COLO668 (cell line): ENCODE data around the gene CDS1.
"Not testable (repeated sequence)": the region's sequence is repeated elsewhere in the genome, so short reads cannot be mapped to it uniquely, and the experiment has no call there.

Experiments
- DNase-seq: peaks from one replicate; lab custom pipeline; 2025; ENCODE audit not compliant: unreplicated experiment; lab: John Stamatoyannopoulos, UW

The CDS1 gene

DNA sequence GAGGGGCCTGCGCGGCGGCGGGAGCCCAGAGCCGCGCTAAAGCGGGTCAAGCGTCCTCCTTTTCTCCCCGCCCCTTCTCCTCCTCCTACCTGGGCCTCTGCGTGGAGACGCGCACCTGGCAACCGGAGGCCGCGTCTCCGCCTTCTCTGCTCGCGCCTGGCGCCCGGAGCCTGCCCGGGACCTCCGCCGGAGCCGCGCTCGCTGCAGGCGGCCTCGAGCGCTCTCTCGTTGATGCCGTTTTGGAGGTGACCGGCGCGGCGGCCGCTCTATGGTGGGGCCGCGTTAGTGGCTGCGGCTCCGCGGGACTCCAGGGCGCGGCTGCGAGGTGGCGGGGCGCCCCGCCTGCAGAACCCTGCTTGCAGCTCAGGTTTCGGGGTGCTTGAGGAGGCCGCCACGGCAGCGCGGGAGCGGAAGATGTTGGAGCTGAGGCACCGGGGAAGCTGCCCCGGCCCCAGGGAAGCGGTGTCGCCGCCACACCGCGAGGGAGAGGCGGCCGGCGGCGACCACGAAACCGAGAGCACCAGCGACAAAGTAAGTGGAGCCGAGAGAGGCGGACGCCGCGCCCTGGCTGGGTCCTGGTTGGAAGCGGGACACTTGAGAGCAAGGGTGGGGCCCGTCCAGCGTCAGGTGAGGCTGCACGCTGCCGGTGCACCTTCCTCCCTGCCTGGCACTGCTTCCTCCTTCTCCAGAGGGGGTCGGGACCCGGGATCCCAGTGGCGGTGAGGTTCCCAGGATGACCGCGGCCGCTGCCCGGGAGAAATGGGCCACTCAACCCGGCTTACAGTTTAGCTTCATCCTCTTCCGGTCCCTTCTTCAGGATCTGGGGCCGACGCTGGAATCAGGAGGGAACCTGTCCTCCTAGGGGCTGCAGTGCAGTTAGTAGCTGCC is at the start of gene CDS1:
Gene CDS1, plus strand, starts transcription at position 140 of the 888 bp plus-strand sequence. Its CDS starts 275 bp downstream, at position 415.
- DNase-seq, result peak; percentile 89

GRCh38 chr4:84535901-84536300 is 47.0 kb upstream of the CDS1 start:
- DNase-seq, result no peak

DNA sequence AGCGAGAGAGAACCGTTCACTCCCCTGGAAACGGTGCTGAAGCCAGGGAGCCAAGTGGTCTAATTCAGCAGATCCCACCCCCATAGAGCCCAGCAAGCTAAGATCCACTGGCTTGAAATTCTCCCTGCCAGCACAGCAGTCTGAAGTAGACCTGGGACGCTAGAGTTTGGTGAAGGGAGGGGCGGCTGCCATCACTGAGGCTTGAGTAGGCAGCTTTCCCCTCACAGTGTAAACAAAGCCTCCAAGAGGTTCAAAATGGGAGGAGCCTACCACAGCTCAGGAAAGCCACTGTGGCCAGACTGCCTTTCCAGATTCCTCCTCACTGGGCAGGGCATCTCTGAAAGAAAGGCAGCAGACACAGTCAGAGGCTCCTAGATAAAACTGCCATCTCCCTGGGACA is 37.8 kb upstream of the CDS1 start:
- DNase-seq, result no peak

- no peak for DNase-seq
Measured at GRCh38 chr4:84547211-84547610, 35.7 kb upstream of the CDS1 start.

DNA sequence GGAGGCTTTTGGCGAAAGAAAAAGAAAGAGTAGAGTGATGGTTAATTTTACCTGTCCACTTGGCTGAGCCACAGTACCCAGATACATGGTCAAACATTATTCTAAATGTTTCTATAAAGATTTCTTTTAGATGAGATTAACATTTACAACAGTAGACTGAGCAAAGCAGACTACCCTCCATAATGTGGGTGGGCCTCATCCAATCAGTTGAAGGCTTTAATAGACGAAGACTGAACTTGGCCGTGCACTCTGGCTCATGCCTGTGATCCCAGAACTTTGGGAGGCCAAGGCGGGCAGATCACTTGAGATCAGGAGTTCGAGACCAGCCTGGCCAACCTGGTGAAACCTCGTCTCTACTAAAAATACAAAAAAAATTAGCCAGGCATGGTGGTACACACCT is 33.7 kb upstream of the CDS1 start:
- not testable (repeated sequence) for DNase-seq

DNA sequence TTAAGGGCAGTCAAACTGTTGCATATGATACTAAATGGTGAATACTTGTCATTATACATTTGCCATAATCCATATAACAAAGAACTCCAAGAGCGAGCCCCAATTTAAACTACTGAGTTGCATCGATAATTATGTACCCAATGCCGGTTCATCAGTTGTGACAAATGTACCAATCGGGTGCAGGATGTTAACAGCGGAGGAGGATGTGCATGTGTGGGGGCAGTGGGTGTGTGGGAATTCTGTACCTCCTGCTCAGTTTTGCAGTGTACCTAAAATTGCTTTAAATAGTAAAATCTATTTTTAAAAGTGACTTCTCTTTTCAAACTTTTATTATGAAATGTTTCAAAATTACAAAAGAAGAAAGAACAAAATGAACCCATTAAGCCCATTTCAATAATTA is 20.8 kb upstream of the CDS1 start:
- DNase-seq, result no peak

DNA sequence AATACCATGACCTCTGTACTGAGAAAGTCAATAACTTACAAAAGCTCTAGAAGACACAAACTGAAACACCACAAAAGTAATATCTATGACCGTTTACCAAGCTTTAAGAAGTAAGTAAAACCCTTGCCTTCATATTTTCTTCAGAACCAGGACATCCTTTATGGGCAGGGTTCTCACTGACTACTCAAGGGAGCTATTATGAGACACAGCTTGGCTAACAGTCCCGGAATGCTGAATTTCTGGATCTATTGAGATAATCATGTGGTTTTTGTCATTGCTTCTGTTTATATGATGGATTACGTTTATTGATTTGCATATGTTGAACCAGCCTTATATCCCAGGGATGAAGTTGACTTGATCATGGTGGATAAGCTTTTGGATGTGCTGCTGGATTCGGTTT is 19.9 kb upstream of the CDS1 start:
- no peak for DNase-seq

GRCh38 chr4:84565951-84566350 is 17.0 kb upstream of the CDS1 start:
- DNase-seq, result no peak

DNA sequence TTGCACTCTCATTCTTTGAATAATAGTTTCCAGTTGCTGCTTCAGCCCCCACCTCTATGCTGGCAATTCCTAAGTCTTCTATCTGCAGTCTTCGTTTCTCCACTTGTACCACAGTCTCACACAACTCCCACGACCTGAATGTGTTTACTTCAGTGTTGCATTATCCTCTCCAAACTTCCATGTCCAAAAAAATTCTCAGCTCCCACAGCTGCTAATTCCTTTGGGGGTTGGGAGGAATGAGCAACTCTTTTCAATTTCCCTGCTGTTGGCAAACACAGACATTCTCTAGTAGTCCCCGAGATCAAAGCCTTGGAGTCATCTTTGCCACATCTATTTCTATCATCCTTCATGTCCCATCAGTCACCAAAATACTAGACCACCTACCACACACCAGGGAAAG is 14.4 kb upstream of the CDS1 start:
- no peak for DNase-seq

DNA sequence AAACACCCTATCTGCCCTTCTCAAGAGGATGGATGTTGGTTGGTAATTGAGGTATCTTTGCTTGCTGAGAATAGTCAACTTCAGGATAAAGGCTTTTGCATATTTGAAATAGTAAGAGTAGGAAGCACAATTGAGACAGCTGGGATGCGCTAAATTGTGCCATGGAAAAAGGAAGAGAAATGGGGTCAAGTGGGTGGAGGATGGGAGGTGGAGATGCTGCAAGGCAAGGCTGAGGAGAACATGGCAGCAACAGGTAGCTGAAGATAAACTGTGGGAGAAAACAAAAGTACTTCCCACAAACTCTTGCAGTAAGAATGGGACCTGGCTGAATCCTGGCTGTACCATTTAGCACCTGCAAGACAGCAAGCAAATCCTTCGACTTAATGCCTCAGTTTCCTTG is 13.9 kb upstream of the CDS1 start:
- no peak for DNase-seq

GRCh38 chr4:84573385-84574068 is 9.4 kb upstream of the CDS1 start:
- no peak for DNase-seq

DNA sequence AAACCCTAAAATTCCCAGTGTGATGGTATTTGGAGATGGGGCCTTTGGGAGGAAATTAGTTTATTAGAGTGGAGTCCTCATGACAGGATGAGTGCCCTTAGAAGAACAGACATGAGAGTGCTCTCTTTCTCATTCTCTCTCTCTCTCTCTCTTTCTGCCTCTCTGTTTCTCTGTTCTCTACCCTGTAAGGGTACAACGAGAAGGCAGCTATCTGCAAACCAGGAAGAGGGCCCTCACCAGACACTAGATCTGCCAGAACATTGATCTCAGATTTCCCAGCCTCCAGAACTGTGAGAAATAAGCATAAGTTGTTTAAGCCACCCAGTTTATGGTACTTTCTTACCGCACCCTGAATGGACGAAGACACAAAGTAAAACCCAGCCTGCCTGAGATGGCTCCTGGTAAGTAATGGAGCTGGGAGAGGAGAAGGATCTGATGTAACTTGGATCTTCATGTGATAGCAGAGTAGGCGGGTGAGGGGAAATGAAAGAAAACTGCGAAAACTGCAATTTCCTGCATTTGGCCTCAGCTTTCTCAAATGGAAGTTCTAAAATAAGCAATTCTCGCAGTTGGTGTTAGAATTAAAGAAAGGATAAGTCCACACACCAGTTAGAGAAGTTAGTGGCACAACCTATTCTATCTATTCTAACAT is 8.7 kb upstream of the CDS1 start:
- no peak for DNase-seq

- DNase-seq, result peak; percentile 19
Measured at GRCh38 chr4:84578540-84579402, 4.2 kb upstream of the CDS1 start.

- DNase-seq, result no peak
Measured at GRCh38 chr4:84579403-84579776, 3.5 kb upstream of the CDS1 start.

- peak; percentile 89 for DNase-seq
Measured at GRCh38 chr4:84582302-84582987, 482 bp upstream of the CDS1 start.

- no peak for DNase-seq
Measured at GRCh38 chr4:84583876-84584380, 1.0 kb downstream of the CDS1 start.

DNA sequence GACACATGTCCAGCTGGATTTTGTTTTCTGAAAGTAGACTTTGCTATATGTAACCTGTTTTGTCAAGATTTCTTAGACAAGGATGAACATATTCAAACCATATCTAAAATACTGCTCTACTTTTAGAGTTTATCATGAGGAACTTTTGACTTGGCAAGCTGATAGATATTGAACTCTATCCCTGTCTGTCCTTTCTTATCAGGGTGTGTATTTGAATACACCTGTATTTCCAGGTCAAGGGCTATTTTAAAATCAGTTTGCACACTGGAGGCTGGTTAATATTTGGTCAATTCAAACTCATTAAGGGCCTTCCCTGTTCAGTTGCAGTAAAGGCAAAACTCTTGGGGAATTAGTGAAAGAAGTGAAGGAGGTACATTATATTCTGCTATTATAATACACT is 2.3 kb downstream of the CDS1 start:
- no peak for DNase-seq

- DNase-seq, result no peak
Measured at GRCh38 chr4:84594724-84595123, 11.8 kb downstream of the CDS1 start.

- peak; percentile 3 for DNase-seq
Measured at GRCh38 chr4:84596826-84597225, 13.9 kb downstream of the CDS1 start.

DNA sequence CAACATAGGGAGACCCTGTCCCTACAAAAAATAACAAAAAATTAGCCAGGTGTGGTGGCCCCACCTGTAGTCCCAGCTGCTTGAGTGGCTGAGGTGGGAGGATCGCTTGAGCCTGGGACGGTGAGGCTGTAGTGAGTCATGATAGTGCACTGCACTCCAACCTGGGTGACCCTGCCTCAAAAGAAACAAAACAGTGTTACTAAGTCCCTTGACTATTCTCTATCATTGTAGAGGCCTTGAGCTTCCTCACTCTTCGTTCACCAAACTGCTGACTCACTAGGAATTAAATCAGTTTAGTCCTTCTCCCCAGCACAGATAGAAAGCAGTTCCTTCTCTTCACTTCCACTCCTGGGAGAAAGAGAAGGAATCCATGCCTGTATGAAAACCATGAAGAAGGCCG is 14.5 kb downstream of the CDS1 start:
- no peak for DNase-seq
